ENCODE data around the gene PSMD11. TPM values are rescaled to one million over a fixed set of nuclear protein-coding genes. Genes with fewer than 3 reads are reported as not detected.
A peak's percentile ranks its signal among the peaks of the same experiment; 100 is the strongest.

PSMD11 gene
- total and polyA plus RNA-seq, 2 of the 13 experiments (the other 11 are each of a cell fraction or from before 2014, with no cell fraction given), result 69.8 to 152 TPM

DNA sequence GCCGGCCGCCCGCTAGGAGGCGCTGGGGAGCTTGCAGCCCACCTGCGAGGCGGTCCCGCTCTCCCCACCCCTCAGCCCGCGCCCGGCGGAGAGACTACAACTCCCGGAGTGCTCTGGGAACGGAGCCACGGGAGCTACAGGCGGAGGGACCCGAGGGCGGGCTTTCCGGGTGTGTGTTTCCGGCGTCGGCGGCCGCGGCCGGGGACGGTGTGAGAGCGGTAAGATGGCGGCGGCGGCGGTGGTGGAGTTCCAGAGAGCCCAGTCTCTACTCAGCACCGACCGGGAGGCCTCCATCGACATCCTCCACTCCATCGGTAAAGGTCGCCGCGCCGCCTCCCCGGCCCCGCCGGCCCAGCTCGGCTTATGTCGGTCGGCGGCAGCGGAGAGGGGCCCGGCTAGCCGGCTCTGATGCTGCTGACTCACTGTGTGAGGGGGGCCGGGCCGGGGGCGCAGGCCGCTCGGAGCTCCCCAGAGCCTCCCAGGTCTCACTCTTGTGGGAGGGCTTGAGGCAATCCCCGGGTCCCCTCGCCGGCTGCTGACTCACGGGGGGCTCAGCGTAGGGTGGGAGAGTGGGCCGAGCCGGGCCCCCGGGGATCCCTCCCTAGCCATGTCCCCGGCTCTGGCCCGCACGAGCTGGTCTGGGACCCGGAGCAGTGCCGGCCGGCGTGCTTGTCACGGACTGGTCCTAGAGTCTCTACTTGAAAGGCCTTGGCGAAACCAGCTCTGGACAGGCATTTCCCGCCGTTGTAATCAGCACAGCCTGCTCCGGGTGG lies at the start of gene PSMD11 (continued):
- TF ChIP-seq, protein P1, sequence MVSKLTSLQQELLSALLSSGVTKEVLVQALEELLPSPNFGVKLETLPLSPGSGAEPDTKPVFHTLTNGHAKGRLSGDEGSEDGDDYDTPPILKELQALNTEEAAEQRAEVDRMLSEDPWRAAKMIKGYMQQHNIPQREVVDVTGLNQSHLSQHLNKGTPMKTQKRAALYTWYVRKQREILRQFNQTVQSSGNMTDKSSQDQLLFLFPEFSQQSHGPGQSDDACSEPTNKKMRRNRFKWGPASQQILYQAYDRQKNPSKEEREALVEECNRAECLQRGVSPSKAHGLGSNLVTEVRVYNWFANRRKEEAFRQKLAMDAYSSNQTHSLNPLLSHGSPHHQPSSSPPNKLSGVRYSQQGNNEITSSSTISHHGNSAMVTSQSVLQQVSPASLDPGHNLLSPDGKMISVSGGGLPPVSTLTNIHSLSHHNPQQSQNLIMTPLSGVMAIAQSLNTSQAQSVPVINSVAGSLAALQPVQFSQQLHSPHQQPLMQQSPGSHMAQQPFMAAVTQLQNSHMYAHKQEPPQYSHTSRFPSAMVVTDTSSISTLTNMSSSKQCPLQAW (CRISPR knock-in tag; IDR thresholded peaks at IDR 0.05), result peak; percentile 71
- no peak for TF ChIP-seq ZNF598 (CRISPR knock-in tag; IDR thresholded peaks at IDR 0.05; ENCODE audit: borderline replicate concordance)
- peak; percentile 94 for TF ChIP-seq KMT2B (CRISPR knock-in tag; IDR thresholded peaks at IDR 0.05)
- peak; percentile 97 for TF ChIP-seq ZBTB7B (CRISPR knock-in tag; IDR thresholded peaks at IDR 0.05)
- TF ChIP-seq ZNF713 (CRISPR knock-in tag; IDR thresholded peaks at IDR 0.05), result no peak
- TF ChIP-seq ZMYM4 (CRISPR knock-in tag; IDR thresholded peaks at IDR 0.05), result peak; percentile 67; the same call in 1 of the 2 replicates
- TF ChIP-seq, protein P2, sequence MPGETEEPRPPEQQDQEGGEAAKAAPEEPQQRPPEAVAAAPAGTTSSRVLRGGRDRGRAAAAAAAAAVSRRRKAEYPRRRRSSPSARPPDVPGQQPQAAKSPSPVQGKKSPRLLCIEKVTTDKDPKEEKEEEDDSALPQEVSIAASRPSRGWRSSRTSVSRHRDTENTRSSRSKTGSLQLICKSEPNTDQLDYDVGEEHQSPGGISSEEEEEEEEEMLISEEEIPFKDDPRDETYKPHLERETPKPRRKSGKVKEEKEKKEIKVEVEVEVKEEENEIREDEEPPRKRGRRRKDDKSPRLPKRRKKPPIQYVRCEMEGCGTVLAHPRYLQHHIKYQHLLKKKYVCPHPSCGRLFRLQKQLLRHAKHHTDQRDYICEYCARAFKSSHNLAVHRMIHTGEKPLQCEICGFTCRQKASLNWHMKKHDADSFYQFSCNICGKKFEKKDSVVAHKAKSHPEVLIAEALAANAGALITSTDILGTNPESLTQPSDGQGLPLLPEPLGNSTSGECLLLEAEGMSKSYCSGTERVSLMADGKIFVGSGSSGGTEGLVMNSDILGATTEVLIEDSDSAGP (CRISPR knock-in tag; IDR thresholded peaks at IDR 0.05; ENCODE audit: borderline replicate concordance), result peak; percentile 91
- TF ChIP-seq, protein P3, sequence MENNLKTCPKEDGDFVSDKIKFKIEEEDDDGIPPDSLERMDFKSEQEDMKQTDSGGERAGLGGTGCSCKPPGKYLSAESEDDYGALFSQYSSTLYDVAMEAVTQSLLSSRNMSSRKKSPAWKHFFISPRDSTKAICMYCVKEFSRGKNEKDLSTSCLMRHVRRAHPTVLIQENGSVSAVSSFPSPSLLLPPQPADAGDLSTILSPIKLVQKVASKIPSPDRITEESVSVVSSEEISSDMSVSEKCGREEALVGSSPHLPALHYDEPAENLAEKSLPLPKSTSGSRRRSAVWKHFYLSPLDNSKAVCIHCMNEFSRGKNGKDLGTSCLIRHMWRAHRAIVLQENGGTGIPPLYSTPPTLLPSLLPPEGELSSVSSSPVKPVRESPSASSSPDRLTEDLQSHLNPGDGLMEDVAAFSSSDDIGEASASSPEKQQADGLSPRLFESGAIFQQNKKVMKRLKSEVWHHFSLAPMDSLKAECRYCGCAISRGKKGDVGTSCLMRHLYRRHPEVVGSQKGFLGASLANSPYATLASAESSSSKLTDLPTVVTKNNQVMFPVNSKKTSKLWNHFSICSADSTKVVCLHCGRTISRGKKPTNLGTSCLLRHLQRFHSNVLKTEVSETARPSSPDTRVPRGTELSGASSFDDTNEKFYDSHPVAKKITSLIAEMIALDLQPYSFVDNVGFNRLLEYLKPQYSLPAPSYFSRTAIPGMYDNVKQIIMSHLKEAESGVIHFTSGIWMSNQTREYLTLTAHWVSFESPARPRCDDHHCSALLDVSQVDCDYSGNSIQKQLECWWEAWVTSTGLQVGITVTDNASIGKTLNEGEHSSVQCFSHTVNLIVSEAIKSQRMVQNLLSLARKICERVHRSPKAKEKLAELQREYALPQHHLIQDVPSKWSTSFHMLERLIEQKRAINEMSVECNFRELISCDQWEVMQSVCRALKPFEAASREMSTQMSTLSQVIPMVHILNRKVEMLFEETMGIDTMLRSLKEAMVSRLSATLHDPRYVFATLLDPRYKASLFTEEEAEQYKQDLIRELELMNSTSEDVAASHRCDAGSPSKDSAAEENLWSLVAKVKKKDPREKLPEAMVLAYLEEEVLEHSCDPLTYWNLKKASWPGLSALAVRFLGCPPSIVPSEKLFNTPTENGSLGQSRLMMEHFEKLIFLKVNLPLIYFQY (CRISPR knock-in tag; IDR thresholded peaks at IDR 0.05; ENCODE audit: borderline replicate concordance), result peak; percentile 27
- TF ChIP-seq, protein P4, sequence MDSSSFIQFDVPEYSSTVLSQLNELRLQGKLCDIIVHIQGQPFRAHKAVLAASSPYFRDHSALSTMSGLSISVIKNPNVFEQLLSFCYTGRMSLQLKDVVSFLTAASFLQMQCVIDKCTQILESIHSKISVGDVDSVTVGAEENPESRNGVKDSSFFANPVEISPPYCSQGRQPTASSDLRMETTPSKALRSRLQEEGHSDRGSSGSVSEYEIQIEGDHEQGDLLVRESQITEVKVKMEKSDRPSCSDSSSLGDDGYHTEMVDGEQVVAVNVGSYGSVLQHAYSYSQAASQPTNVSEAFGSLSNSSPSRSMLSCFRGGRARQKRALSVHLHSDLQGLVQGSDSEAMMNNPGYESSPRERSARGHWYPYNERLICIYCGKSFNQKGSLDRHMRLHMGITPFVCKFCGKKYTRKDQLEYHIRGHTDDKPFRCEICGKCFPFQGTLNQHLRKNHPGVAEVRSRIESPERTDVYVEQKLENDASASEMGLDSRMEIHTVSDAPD (CRISPR knock-in tag; IDR thresholded peaks at IDR 0.05), result no peak
- no peak for TF ChIP-seq SOX6 (IDR thresholded peaks at IDR 0.05)
- peak; percentile 59 for TF ChIP-seq SOX6 (CRISPR knock-in tag; IDR thresholded peaks at IDR 0.05)
- no peak for TF ChIP-seq ATRX (CRISPR knock-in tag; IDR thresholded peaks at IDR 0.05; ENCODE audit: borderline replicate concordance)
- peak; percentile 77 for TF ChIP-seq TBX2 (CRISPR knock-in tag; IDR thresholded peaks at IDR 0.05; ENCODE audit: borderline replicate concordance)
- TF ChIP-seq TEAD3 (CRISPR knock-in tag; optimal IDR thresholded peaks at IDR 0.05; ENCODE audit: borderline replicate concordance), result no peak
- TF ChIP-seq NRL (CRISPR knock-in tag; IDR thresholded peaks at IDR 0.05; ENCODE audit: borderline replicate concordance), result no peak; the same call in 1 of the 2 replicates
- no peak for TF ChIP-seq ZNF124 (CRISPR knock-in tag; IDR thresholded peaks at IDR 0.05)
- peak; percentile 75 for TF ChIP-seq KMT2A (CRISPR knock-in tag; IDR thresholded peaks at IDR 0.05)
- TF ChIP-seq, protein P5, sequence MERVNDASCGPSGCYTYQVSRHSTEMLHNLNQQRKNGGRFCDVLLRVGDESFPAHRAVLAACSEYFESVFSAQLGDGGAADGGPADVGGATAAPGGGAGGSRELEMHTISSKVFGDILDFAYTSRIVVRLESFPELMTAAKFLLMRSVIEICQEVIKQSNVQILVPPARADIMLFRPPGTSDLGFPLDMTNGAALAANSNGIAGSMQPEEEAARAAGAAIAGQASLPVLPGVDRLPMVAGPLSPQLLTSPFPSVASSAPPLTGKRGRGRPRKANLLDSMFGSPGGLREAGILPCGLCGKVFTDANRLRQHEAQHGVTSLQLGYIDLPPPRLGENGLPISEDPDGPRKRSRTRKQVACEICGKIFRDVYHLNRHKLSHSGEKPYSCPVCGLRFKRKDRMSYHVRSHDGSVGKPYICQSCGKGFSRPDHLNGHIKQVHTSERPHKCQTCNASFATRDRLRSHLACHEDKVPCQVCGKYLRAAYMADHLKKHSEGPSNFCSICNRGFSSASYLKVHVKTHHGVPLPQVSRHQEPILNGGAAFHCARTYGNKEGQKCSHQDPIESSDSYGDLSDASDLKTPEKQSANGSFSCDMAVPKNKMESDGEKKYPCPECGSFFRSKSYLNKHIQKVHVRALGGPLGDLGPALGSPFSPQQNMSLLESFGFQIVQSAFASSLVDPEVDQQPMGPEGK (CRISPR knock-in tag; IDR thresholded peaks at IDR 0.05), result peak; percentile 61; the same call in 1 of the 2 replicates
- no peak for TF ChIP-seq ZNF878 (CRISPR knock-in tag; IDR thresholded peaks at IDR 0.05)
